Neural cell (in vitro differentiated cells): Measurements from ENCODE around the gene TSSK6. TPM values are rescaled to one million over a fixed set of nuclear protein-coding genes. Genes with fewer than 3 reads are reported as not detected.

Source experiments
- H2AFZ ChIP-seq: fragments of 200-600, 300-800 bp; sonication (generic), shearing (Covaris generic); 2 replicates; pipeline ENCODE4 v1.6.0; 2014; ENCODE audit warnings: low read depth, mild to moderate bottlenecking, antibody characterized with exemption, low read length, moderate library complexity
- H3F3A ChIP-seq: fragments of 200-600 bp; shearing (Covaris generic); 2 replicates; pipeline ENCODE4 v1.6.1; 2016; ENCODE audit warnings: mild to moderate bottlenecking, moderate library complexity, mixed read lengths, antibody characterized with exemption, low read length; ENCODE audit not compliant: insufficient read depth, poor library complexity, severe bottlenecking
- H3K27ac ChIP-seq: fragments of 200-600, 300-800 bp; sonication (generic), shearing (Covaris generic); 2 replicates; pipeline ENCODE4 v1.5.1; 2014; ENCODE audit warnings: mild to moderate bottlenecking, low read length, moderate library complexity
- H3K27me3 ChIP-seq: fragments of 300-800, 200-600 bp; sonication (generic), shearing (Covaris generic); 2 replicates; pipeline ENCODE4 v1.6.0; 2014; ENCODE audit warnings: mild to moderate bottlenecking, low read depth, low read length, moderate library complexity; ENCODE audit not compliant: insufficient read depth
- H3K36me3 ChIP-seq: fragments of 300-800, 200-600 bp; sonication (generic), shearing (Covaris generic); 2 replicates; pipeline ENCODE4 v1.5.1; 2014; ENCODE audit warnings: mild to moderate bottlenecking, antibody characterized with exemption, low read length, moderate library complexity; ENCODE audit not compliant: insufficient read depth
- H3K4me2 ChIP-seq: fragments of 300-800, 200-600 bp; sonication (generic), shearing (Covaris generic); 2 replicates; pipeline ENCODE4 v1.6.0; 2014; ENCODE audit warnings: mild to moderate bottlenecking, low read length
- H3K4me3 ChIP-seq: fragments of 300-800, 200-600 bp; sonication (generic), shearing (Covaris generic); 2 replicates; pipeline ENCODE4 v1.5.1; 2014; ENCODE audit warnings: mild to moderate bottlenecking, low read length, moderate library complexity
- H3K79me2 ChIP-seq: fragments of 200-600 bp; shearing (Covaris generic); replicated peaks from 2 replicates; pipeline ENCODE4 v1.6.0; 2014; ENCODE audit warnings: mild to moderate bottlenecking, low read length, moderate library complexity; ENCODE audit not compliant: insufficient read depth
- H3K9ac ChIP-seq: fragments of 300-800, 200-600 bp; sonication (generic), shearing (Covaris generic); 2 replicates; pipeline ENCODE4 v1.6.1; 2016; ENCODE audit warnings: mild to moderate bottlenecking, low read length, mixed read lengths
- H3K9me2 ChIP-seq: fragments of 200-600 bp; shearing (Covaris generic); 2 replicates; pipeline ENCODE4 v1.6.1; 2016; ENCODE audit warnings: mild to moderate bottlenecking, low read length, mixed read lengths; ENCODE audit not compliant: insufficient read depth
- H3K9me3 ChIP-seq: fragments of 200-600, 300-800 bp; sonication (generic), shearing (Covaris generic); 2 replicates; pipeline ENCODE4 v1.6.1; 2016; ENCODE audit warnings: mild to moderate bottlenecking, mixed run types, low read length, moderate library complexity, mixed read lengths
- H4K20me1 ChIP-seq: fragments of 200-600 bp; shearing (Covaris generic); 2 replicates; pipeline ENCODE4 v1.6.1; 2016; ENCODE audit warnings: mild to moderate bottlenecking, mixed run types; ENCODE audit not compliant: insufficient read depth
- EP300 ChIP-seq: fragments of 450-650 bp; conservative IDR thresholded peaks from 2 replicates; pipeline ENCODE4 v1.6.1; 2014; ENCODE audit warnings: antibody characterized with exemption, mild to moderate bottlenecking, moderate library complexity; ENCODE audit not compliant: poor library complexity, severe bottlenecking
- EZH2 ChIP-seq: fragments of 200-600, 300-800 bp; shearing (Covaris generic), sonication (generic); IDR thresholded peaks from 2 replicates; pipeline ENCODE4 v1.6.1; 2014; ENCODE audit warnings: antibody characterized with exemption, low read length, borderline replicate concordance, mild to moderate bottlenecking; ENCODE audit not compliant: insufficient read depth, poor library complexity, severe bottlenecking
- MXI1 ChIP-seq: fragments of 450-650 bp; conservative IDR thresholded peaks from 2 replicates; pipeline ENCODE4 v1.6.1; 2014; ENCODE audit warnings: antibody characterized with exemption, mild to moderate bottlenecking; ENCODE audit not compliant: poor library complexity, severe bottlenecking
- POLR2AphosphoS5 ChIP-seq: IDR thresholded peaks from 2 replicates; pipeline ENCODE4 v1.6.1; 2012
- RAD21 ChIP-seq: fragments of 450-650 bp; conservative IDR thresholded peaks from 2 replicates; pipeline ENCODE4 v1.6.1; 2014; ENCODE audit warnings: antibody characterized with exemption, mild to moderate bottlenecking, moderate library complexity
- SMC3 ChIP-seq: fragments of 450-650 bp; conservative IDR thresholded peaks from 2 replicates; pipeline ENCODE4 v1.6.1; 2014; ENCODE audit warnings: antibody characterized with exemption, mild to moderate bottlenecking, moderate library complexity; ENCODE audit not compliant: poor library complexity
- TAF1 ChIP-seq: IDR thresholded peaks from 2 replicates; pipeline ENCODE4 v1.6.1; 2012; ENCODE audit warnings: low read depth
- polyA minus RNA-seq: library from RNA; depleted of rRNA, polyadenylated mRNA; stranded (reverse); fragments of >200 nt; gene quantifications from 2 replicates; pipeline ENCODE4 v1.2.3, GENCODE V29; 2014
- polyA plus RNA-seq: library from polyadenylated mRNA; depleted of rRNA; stranded (reverse); fragments of >200 nt; gene quantifications from 2 replicates; pipeline ENCODE4 v1.2.3, GENCODE V29; 2014
- TF ChIP-seq, protein P1 (sequence below): IDR thresholded peaks from 2 replicates; pipeline ENCODE4 v1.6.1; 2012; ENCODE audit warnings: borderline replicate concordance
- TF ChIP-seq, protein P2 (sequence below): fragments of 450-650 bp; IDR thresholded peaks from 2 replicates; pipeline ENCODE4 v1.5.1; 2014; ENCODE audit warnings: antibody characterized with exemption, mild to moderate bottlenecking, moderate library complexity; ENCODE audit not compliant: poor library complexity, severe bottlenecking

The TSSK6 gene
- polyA plus RNA-seq (4.5 and 5.3 TPM in 2 replicates), polyA minus RNA-seq (5.4 and 7.3 TPM in 2 replicates)

DNA sequence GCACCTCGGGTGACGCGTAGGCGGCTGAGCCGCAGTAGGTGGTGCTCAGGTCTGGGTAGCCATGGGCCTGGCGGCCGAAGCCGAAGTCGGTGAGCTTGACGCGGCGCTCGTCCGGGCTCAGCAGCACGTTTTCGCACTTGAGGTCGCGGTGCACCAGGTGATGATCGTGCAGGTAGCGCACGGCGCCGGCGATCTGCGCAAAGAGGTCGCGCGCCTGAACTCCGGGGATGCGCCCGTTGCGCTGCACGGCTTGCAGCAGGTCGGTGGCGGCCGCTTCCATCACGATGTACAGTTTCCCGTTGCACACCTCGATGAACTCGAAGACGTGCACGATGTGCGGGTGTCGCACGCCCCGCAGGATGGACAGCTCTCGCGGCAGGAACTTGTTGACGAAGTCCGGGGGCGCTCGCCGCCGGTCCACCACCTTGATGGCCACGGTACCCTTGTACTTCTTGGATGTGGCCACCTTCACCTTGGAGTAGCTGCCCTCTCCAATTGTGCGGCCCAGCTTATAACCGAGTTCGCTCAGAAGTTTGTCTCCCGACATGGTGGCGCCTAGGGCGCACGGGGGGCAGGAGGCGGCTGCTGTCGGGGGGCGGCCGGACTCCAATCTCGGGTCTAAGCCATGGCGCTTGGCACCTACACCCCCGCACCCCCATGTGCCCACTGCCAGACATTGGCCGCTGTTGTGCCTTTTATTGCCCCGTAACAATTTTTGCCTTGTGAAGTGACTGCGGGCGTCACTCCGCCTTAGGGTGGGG is at the start of gene TSSK6:
TSSK6 (minus strand) TSS at position 668 of the 761 bp plus-strand sequence; CDS start at position 547, 121 bp downstream.
- no peaks in the 10 kb centered on the region for H4K20me1 ChIP-seq
- no peaks in the 10 kb centered on the region for H3K9me3 ChIP-seq
- peaks cover 23% of the 10 kb centered on the region for H3K79me2 ChIP-seq
- H3K9me2 ChIP-seq: no peaks in the 10 kb centered on the region
- peak within 1 kb of the TSS; percentile 86 for H3K4me3 ChIP-seq
- peak within 1 kb of the TSS; percentile 81 for H3K9ac ChIP-seq
- TF ChIP-seq POLR2AphosphoS5 (no peak), EP300 (no peak), TAF1 (no peak), RAD21 (no peak), SMC3 (no peak), MXI1 (no peak), EZH2 (no peak)
- TF ChIP-seq, protein P1, sequence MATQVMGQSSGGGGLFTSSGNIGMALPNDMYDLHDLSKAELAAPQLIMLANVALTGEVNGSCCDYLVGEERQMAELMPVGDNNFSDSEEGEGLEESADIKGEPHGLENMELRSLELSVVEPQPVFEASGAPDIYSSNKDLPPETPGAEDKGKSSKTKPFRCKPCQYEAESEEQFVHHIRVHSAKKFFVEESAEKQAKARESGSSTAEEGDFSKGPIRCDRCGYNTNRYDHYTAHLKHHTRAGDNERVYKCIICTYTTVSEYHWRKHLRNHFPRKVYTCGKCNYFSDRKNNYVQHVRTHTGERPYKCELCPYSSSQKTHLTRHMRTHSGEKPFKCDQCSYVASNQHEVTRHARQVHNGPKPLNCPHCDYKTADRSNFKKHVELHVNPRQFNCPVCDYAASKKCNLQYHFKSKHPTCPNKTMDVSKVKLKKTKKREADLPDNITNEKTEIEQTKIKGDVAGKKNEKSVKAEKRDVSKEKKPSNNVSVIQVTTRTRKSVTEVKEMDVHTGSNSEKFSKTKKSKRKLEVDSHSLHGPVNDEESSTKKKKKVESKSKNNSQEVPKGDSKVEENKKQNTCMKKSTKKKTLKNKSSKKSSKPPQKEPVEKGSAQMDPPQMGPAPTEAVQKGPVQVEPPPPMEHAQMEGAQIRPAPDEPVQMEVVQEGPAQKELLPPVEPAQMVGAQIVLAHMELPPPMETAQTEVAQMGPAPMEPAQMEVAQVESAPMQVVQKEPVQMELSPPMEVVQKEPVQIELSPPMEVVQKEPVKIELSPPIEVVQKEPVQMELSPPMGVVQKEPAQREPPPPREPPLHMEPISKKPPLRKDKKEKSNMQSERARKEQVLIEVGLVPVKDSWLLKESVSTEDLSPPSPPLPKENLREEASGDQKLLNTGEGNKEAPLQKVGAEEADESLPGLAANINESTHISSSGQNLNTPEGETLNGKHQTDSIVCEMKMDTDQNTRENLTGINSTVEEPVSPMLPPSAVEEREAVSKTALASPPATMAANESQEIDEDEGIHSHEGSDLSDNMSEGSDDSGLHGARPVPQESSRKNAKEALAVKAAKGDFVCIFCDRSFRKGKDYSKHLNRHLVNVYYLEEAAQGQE: no peak
- TF ChIP-seq, protein P2, sequence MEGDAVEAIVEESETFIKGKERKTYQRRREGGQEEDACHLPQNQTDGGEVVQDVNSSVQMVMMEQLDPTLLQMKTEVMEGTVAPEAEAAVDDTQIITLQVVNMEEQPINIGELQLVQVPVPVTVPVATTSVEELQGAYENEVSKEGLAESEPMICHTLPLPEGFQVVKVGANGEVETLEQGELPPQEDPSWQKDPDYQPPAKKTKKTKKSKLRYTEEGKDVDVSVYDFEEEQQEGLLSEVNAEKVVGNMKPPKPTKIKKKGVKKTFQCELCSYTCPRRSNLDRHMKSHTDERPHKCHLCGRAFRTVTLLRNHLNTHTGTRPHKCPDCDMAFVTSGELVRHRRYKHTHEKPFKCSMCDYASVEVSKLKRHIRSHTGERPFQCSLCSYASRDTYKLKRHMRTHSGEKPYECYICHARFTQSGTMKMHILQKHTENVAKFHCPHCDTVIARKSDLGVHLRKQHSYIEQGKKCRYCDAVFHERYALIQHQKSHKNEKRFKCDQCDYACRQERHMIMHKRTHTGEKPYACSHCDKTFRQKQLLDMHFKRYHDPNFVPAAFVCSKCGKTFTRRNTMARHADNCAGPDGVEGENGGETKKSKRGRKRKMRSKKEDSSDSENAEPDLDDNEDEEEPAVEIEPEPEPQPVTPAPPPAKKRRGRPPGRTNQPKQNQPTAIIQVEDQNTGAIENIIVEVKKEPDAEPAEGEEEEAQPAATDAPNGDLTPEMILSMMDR: no peak
- H2AFZ ChIP-seq: peak within 1 kb of the TSS; percentile 69
- H3F3A ChIP-seq: no peaks in the 10 kb centered on the region
- no peaks in the 10 kb centered on the region for H3K27me3 ChIP-seq
- no peaks in the 10 kb centered on the region for H3K36me3 ChIP-seq
- H3K27ac ChIP-seq: peak within 1 kb of the TSS; percentile 74
- H3K4me2 ChIP-seq: peak within 1 kb of the TSS; percentile 95

DNA sequence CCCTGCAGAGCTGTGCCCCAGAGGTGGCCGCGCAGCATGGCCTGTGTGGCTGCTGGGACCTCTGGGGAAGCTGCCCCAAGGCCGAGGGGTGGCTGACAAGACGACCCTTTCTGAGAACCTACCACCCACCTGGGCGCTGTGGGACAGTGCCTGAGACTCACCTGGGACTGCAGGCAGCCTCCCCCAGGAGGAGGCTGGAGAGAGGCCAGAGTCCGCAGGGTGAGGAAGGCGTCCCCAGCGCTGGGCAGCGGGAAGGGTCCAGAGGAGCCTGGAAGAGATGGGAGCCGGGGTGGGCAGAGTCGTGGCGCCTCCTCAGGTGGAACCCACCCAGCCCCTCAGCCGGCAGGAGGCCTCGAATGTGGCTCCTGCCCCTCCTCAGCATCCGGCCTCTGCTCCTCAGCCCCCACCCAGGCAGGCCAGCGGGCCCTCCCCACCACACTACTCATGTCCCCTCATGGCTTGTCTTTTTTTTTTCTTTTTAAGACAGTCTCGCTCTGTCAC is 48.0 kb upstream of the TSSK6 start:
- Histone ChIP-seq H3K9me2 (no peaks in the 10 kb centered on the region), H3K9me3 (no peaks in the 10 kb centered on the region), H2AFZ (no peak overlapping the region), H3F3A (no peaks in the 10 kb centered on the region), H4K20me1 (no peaks in the 10 kb centered on the region), H3K27me3 (no peaks in the 10 kb centered on the region), H3K4me2 (no peak overlapping the region), H3K27ac (no peak overlapping the region), H3K4me3 (no peak overlapping the region), H3K36me3 (no peaks in the 10 kb centered on the region), H3K9ac (no peak overlapping the region), H3K79me2 (no peaks in the 10 kb centered on the region)
- TF ChIP-seq RAD21 (no peak), EZH2 (no peak), EP300 (no peak), MXI1 (no peak), TAF1 (no peak), POLR2AphosphoS5 (no peak), SMC3 (no peak)
- TF ChIP-seq, protein P1: no peak
- TF ChIP-seq, protein P2: no peak
